Measurements from ENCODE around the gene AEN.

AEN gene

GRCh38 chr15:88650556-88650955 is 29.4 kb downstream of the AEN start:
- no peak for DNase-seq (ENCODE audit: low read depth)

GRCh38 chr15:88651136-88651732 is 30.1 kb downstream of the AEN start:
- no peak for DNase-seq (ENCODE audit: low read depth)

- no peak for DNase-seq (ENCODE audit: low read depth)
Observed at GRCh38 chr15:88651971-88652370, 30.8 kb downstream of the AEN start.

GRCh38 chr15:88652456-88653199 is 31.5 kb downstream of the AEN start:
- no peak for DNase-seq (ENCODE audit: low read depth)

GRCh38 chr15:88653200-88654064 is 32.3 kb downstream of the AEN start:
- no peak for DNase-seq (ENCODE audit: low read depth)

GRCh38 chr15:88654430-88655102 is 33.4 kb downstream of the AEN start:
- no peak for DNase-seq (ENCODE audit: low read depth)

GRCh38 chr15:88655103-88655553 is 34.0 kb downstream of the AEN start:
- no peak for DNase-seq (ENCODE audit: low read depth)

- DNase-seq (ENCODE audit: low read depth), result no peak
Observed at GRCh38 chr15:88655800-88656488, 34.8 kb downstream of the AEN start.

GRCh38 chr15:88656760-88657221 is 35.7 kb downstream of the AEN start:
- no peak for DNase-seq (ENCODE audit: low read depth)

GRCh38 chr15:88657326-88658069 is 36.4 kb downstream of the AEN start:
- peak; percentile 43 for DNase-seq (ENCODE audit: low read depth)

- no peak for DNase-seq (ENCODE audit: low read depth)
Observed at GRCh38 chr15:88658070-88658965, 37.2 kb downstream of the AEN start.

- peak; percentile 56 for DNase-seq (ENCODE audit: low read depth)
Observed at GRCh38 chr15:88658972-88659931, 38.1 kb downstream of the AEN start.

- DNase-seq (ENCODE audit: low read depth), result peak; percentile 77
Observed at GRCh38 chr15:88661041-88661700, 40.0 kb downstream of the AEN start.

- DNase-seq (ENCODE audit: low read depth), result no peak
Observed at GRCh38 chr15:88661761-88662556, 40.8 kb downstream of the AEN start.

- peak; percentile 66 for DNase-seq (ENCODE audit: low read depth)
Observed at GRCh38 chr15:88663141-88663621, 42.0 kb downstream of the AEN start.

- DNase-seq (ENCODE audit: low read depth), result no peak
Observed at GRCh38 chr15:88664151-88664778, 43.1 kb downstream of the AEN start.
